Chondrocyte (in vitro differentiated cells): ENCODE results near the gene BBIP1. TPM values are rescaled to one million over a fixed set of nuclear protein-coding genes. Genes with fewer than 3 reads are reported as not detected.
A peak's percentile ranks its signal among the peaks of the same experiment; 100 is the strongest.

Source experiments
- DNase-seq: peaks from one replicate; pipeline ENCODE4 v3.0.0; 2021; ENCODE audit warnings: mixed read lengths, low spot score
- H3K27ac Mint-ChIP-seq: one replicate; pipeline ENCODE4 v1.8.0; 2021; ENCODE audit warnings: mild to moderate bottlenecking, moderate library complexity, mixed read lengths; ENCODE audit not compliant: unreplicated experiment
- H3K27me3 Mint-ChIP-seq: 2 replicates; pipeline ENCODE4 v1.8.0; 2021; ENCODE audit warnings: low read depth, mixed read lengths
- H3K36me3 Mint-ChIP-seq: 2 replicates; pipeline ENCODE4 v1.8.0; 2021; ENCODE audit warnings: low read depth, mixed read lengths
- H3K4me1 Mint-ChIP-seq: 2 replicates; pipeline ENCODE4 v1.8.0; 2021; ENCODE audit warnings: low read depth, mild to moderate bottlenecking, mixed read lengths
- H3K4me3 Mint-ChIP-seq: one replicate; pipeline ENCODE4 v1.8.0; 2021; ENCODE audit warnings: mild to moderate bottlenecking, moderate library complexity, mixed read lengths; ENCODE audit not compliant: unreplicated experiment
- H3K9me3 Mint-ChIP-seq: 2 replicates; pipeline ENCODE4 v1.8.0; 2021; ENCODE audit warnings: low read depth, mixed read lengths
- total RNA-seq: library from RNA; stranded (reverse); gene quantifications from 3 replicates; pipeline ENCODE4 v1.2.1, GENCODE V29; 2021
- TF ChIP-seq, protein P1 (sequence below): fragments of 200-600 bp; sonication (generic); IDR thresholded peaks from 2 replicates; pipeline ENCODE4 v1.5.0; 2021; ENCODE audit warnings: antibody characterized with exemption, mild to moderate bottlenecking, moderate library complexity

Gene BBIP1
- total RNA-seq, 1 donor from 2014 or later = 22.2 TPM

GRCh38 chr10:110903280-110904278 lies 15.4 kb downstream of the BBIP1 start:
- H3K27ac Mint-ChIP-seq = peak overlapping the region; percentile 59
- H3K9me3 Mint-ChIP-seq = no peaks in the 10 kb centered on the region
- peaks cover 13% of the 10 kb centered on the region for H3K36me3 Mint-ChIP-seq
- TF ChIP-seq, protein P1, sequence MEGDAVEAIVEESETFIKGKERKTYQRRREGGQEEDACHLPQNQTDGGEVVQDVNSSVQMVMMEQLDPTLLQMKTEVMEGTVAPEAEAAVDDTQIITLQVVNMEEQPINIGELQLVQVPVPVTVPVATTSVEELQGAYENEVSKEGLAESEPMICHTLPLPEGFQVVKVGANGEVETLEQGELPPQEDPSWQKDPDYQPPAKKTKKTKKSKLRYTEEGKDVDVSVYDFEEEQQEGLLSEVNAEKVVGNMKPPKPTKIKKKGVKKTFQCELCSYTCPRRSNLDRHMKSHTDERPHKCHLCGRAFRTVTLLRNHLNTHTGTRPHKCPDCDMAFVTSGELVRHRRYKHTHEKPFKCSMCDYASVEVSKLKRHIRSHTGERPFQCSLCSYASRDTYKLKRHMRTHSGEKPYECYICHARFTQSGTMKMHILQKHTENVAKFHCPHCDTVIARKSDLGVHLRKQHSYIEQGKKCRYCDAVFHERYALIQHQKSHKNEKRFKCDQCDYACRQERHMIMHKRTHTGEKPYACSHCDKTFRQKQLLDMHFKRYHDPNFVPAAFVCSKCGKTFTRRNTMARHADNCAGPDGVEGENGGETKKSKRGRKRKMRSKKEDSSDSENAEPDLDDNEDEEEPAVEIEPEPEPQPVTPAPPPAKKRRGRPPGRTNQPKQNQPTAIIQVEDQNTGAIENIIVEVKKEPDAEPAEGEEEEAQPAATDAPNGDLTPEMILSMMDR = no peak
- H3K27me3 Mint-ChIP-seq = no peaks in the 10 kb centered on the region
- peaks cover 44% of the 10 kb centered on the region for H3K4me1 Mint-ChIP-seq
- no peak overlapping the region for H3K4me3 Mint-ChIP-seq
- DNase-seq = no peak

DNA sequence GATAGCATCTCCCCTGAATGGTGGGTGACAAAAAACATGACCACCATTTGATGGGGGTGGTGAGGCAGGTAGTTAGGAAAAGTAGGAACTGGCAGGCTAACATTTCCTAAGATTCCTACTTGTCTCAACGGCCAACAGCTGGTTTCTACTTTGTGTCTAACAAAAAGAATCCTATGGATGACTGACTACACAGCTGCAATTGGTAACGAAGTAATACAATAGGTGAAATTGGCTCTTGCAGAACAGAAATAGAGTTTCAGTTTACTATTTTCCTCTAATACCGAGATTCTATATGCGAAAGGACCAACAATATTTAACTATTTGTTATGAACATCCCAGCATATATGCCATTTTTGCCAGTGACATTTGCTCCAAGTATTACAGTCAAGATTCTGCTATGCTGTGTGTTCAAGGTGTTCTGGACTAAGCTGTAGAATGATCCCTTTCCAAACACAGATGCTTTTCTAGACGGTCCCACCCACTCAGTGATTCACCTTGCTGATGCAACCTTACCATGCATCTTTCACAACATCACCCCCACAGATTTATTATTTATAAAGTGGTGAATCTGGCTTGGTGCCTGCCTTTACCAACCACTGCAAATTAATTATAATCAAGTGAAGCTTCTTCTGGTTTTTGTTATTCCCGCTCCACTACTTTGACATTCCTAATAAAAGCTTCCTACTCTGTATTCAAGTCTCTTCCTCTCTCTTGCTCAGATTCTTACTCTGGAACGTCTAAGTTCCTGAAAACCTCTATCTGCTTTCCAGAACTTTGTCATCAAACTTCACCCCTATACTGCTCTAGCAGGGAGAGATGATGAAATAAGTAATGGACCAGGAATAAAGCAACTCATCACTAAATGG lies 16.8 kb downstream of the BBIP1 start:
- peak overlapping the region; percentile 33 for H3K27ac Mint-ChIP-seq
- H3K9me3 Mint-ChIP-seq = no peaks in the 10 kb centered on the region
- peaks cover 18% of the 10 kb centered on the region for H3K36me3 Mint-ChIP-seq
- H3K4me1 Mint-ChIP-seq = peaks cover 46% of the 10 kb centered on the region
- DNase-seq = no peak
- no peaks in the 10 kb centered on the region for H3K27me3 Mint-ChIP-seq
- no peak overlapping the region for H3K4me3 Mint-ChIP-seq
- TF ChIP-seq, protein P1 = no peak

DNA sequence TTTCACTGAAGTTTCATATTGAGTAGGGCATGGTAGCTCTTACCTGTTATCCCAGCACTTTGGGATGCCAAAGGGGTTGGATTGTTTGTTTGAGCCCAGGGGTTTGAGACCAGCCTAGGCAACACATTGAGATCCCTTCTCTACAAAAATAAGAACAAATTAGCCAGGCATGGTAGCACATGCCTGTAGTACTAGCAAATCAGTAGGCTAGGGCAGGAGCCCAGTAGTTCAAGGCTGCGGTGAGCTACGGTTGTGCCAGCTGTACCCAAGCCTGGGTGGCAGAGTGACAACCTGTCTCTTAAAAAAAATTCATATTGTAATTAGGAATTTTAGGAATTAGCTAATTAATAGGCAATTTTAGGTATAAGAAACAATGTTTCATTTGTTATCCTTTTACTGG lies 18.0 kb downstream of the BBIP1 start:
- no peak overlapping the region for H3K4me3 Mint-ChIP-seq
- TF ChIP-seq, protein P1 = no peak
- H3K27me3 Mint-ChIP-seq = no peaks in the 10 kb centered on the region
- DNase-seq = no peak
- H3K36me3 Mint-ChIP-seq = peaks cover 21% of the 10 kb centered on the region
- H3K27ac Mint-ChIP-seq = peak overlapping the region; percentile 36
- H3K4me1 Mint-ChIP-seq = peaks cover 50% of the 10 kb centered on the region
- H3K9me3 Mint-ChIP-seq = no peaks in the 10 kb centered on the region

DNA sequence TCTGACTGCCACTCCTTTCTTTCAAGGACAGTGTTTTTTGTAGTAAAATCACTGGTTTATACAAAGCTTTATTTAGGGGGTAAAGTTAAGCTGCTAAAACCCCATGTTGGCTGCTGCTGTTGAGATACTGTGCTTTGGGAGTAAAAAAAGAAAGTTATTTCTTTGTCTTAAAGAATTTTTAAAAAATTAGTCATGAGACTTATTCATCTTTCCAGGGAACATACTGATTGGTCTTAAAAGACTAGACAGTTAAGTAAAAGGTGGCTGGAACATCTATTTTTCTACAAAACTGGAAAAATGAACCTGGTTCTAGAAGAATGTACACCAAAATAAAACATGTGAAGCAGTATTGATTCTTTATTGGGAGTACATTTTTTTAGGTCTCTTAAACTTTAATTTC lies 20.6 kb downstream of the BBIP1 start:
- H3K36me3 Mint-ChIP-seq = peaks cover 28% of the 10 kb centered on the region
- TF ChIP-seq, protein P1 = no peak
- H3K4me1 Mint-ChIP-seq = peaks cover 43% of the 10 kb centered on the region
- no peaks in the 10 kb centered on the region for H3K27me3 Mint-ChIP-seq
- no peak overlapping the region for H3K4me3 Mint-ChIP-seq
- no peak for DNase-seq
- no peak overlapping the region for H3K27ac Mint-ChIP-seq
- no peaks in the 10 kb centered on the region for H3K9me3 Mint-ChIP-seq

- H3K27me3 Mint-ChIP-seq = no peaks in the 10 kb centered on the region
- no peak overlapping the region for H3K4me3 Mint-ChIP-seq
- H3K36me3 Mint-ChIP-seq = peaks cover 22% of the 10 kb centered on the region
- peaks cover 32% of the 10 kb centered on the region for H3K4me1 Mint-ChIP-seq
- TF ChIP-seq, protein P1 = no peak
- DNase-seq = no peak
- H3K9me3 Mint-ChIP-seq = no peaks in the 10 kb centered on the region
- H3K27ac Mint-ChIP-seq = no peak overlapping the region
These were observed 21.8 kb downstream of the BBIP1 start for GRCh38 chr10:110897184-110897583.
